ENCODE results near the gene ARL6IP4.

Gene ARL6IP4

GRCh38 chr12:122965321-122965751 lies 15.1 kb upstream of the ARL6IP4 start:
- WGBS (ENCODE audit: insufficient coverage) = 90% methylated on average over 10 of the region's 12 CpGs
- Histone ChIP-seq H3K4me1 (ENCODE audit: control extremely low read depth in 1 of 4, control insufficient read depth in 4 of 4, insufficient read depth in 4 of 4, low read length in 3 of 4) (peaks cover 0 to 22% (median 13%) of the 10 kb centered on the region in 4 experiments), H3K9me3 (ENCODE audit: control extremely low read depth in 1 of 5, control insufficient read depth in 4 of 5, insufficient read depth in 2 of 5, low read depth in 1 of 5, low read length in 4 of 5) (no peaks in the 10 kb centered on the region), H3K27me3 (replicated peaks in 2 of 5; ENCODE audit: control insufficient read depth in 4 of 5, insufficient read depth in 5 of 5, low read length in 4 of 5) (no peaks in the 10 kb centered on the region), H3K27ac (ENCODE audit: insufficient read depth in 1 of 2, low read depth in 1 of 2, low read length in 2 of 2, poor library complexity in 1 of 2, severe bottlenecking in 2 of 2) (peak overlapping the region in 1 of 2 experiments; percentile 49), H3K36me3 (ENCODE audit: control insufficient read depth in 4 of 4, insufficient read depth in 4 of 4, low read length in 3 of 4) (no peaks in the 10 kb centered on the region), H3K4me3 (ENCODE audit: control insufficient read depth in 1 of 7, extremely low read depth in 1 of 7, insufficient read depth in 4 of 7, low read depth in 2 of 7, low read length in 6 of 7) (peak overlapping the region in 3 of 7 experiments; percentile 73 to 75 (median 73))
- DNase-seq = no peak
- ChIA-PET CTCF (interaction anchor here (1.2 to 3.7 kb wide), 4 partner anchors 9 to 18 kb away, joined by 3 to 20 read pairs (median 5); no protein-coding TSS in a partner anchor), POLR2A (interaction anchor here (0.9 kb wide), 1 partner anchor 18 kb away, joined by 3 read pairs; no protein-coding TSS in a partner anchor)

- Histone ChIP-seq H3K4me1 (ENCODE audit: control extremely low read depth in 1 of 4, control insufficient read depth in 4 of 4, insufficient read depth in 4 of 4, low read length in 3 of 4) (peaks cover 0 to 22% (median 13%) of the 10 kb centered on the region in 4 experiments), H3K36me3 (ENCODE audit: control insufficient read depth in 4 of 4, insufficient read depth in 4 of 4, low read length in 3 of 4) (no peaks in the 10 kb centered on the region), H3K4me3 (ENCODE audit: control insufficient read depth in 1 of 7, extremely low read depth in 1 of 7, insufficient read depth in 4 of 7, low read depth in 2 of 7, low read length in 6 of 7) (peak within 1 kb of the TSS in 6 of 7 experiments; percentile 57 to 75 (median 72)), H3K27ac (ENCODE audit: insufficient read depth in 1 of 2, low read depth in 1 of 2, low read length in 2 of 2, poor library complexity in 1 of 2, severe bottlenecking in 2 of 2) (peak within 1 kb of the TSS in 1 of 2 experiments; percentile 49), H3K27me3 (replicated peaks in 2 of 5; ENCODE audit: control insufficient read depth in 4 of 5, insufficient read depth in 5 of 5, low read length in 4 of 5) (no peaks in the 10 kb centered on the region), H3K9me3 (ENCODE audit: control extremely low read depth in 1 of 5, control insufficient read depth in 4 of 5, insufficient read depth in 2 of 5, low read depth in 1 of 5, low read length in 4 of 5) (no peaks in the 10 kb centered on the region)
- DNase-seq = peak; percentile 92 to 94 (median 93)
- POLR2A ChIA-PET = interaction anchor here (0.6 to 1.2 kb wide), 5 partner anchors 10 to 94 kb away, joined by 3 to 4 read pairs (median 3); partner anchors contain the start of gene OGFOD2
- WGBS (ENCODE audit: insufficient coverage) = 5% methylated on average over 44 of the region's 55 CpGs
- CTCF ChIA-PET = interaction anchor here (1.2 to 3.7 kb wide), 7 partner anchors 9 to 102 kb away, joined by 3 to 20 read pairs (median 3); partner anchors contain the start of gene OGFOD2
Measured at GRCh38 chr12:122965851-122966742, 14.4 kb upstream of the ARL6IP4 start, which contains the start of gene ABCB9. ABCB9 (minus strand) TSS chr12:122966463; CDS start chr12:122960235, 6,228 bp downstream.

GRCh38 chr12:122966743-122967550 lies 13.5 kb upstream of the ARL6IP4 start:
- DNase-seq = no peak
- peaks cover 0 to 16% (median 12%) of the 10 kb centered on the region in 4 experiments for H3K4me1 ChIP-seq (ENCODE audit: control extremely low read depth in 1 of 4, control insufficient read depth in 4 of 4, insufficient read depth in 4 of 4, low read length in 3 of 4)
- ChIA-PET CTCF (interaction anchor here (1.2 to 2.2 kb wide), 6 partner anchors 8 to 103 kb away, joined by 3 to 5 read pairs (median 3); partner anchors contain the start of gene OGFOD2), POLR2A (interaction anchor here (0.6 to 1.2 kb wide), 4 partner anchors 9 to 95 kb away, joined by 3 to 4 read pairs (median 4); partner anchors contain the start of gene OGFOD2)
- H3K4me3 ChIP-seq (ENCODE audit: control insufficient read depth in 1 of 7, extremely low read depth in 1 of 7, insufficient read depth in 4 of 7, low read depth in 2 of 7, low read length in 6 of 7) = peak overlapping the region in 2 of 7 experiments; percentile 3 to 60
- no peak overlapping the region for H3K27ac ChIP-seq (ENCODE audit: insufficient read depth in 1 of 2, low read depth in 1 of 2, low read length in 2 of 2, poor library complexity in 1 of 2, severe bottlenecking in 2 of 2)
- WGBS (ENCODE audit: insufficient coverage) = 92% methylated on average over 10 of the region's 15 CpGs
- no peaks in the 10 kb centered on the region for H3K27me3 ChIP-seq (replicated peaks in 2 of 5; ENCODE audit: control insufficient read depth in 4 of 5, insufficient read depth in 5 of 5, low read length in 4 of 5)
- no peaks in the 10 kb centered on the region for H3K9me3 ChIP-seq (ENCODE audit: control extremely low read depth in 1 of 5, control insufficient read depth in 4 of 5, insufficient read depth in 2 of 5, low read depth in 1 of 5, low read length in 4 of 5)
- no peaks in the 10 kb centered on the region for H3K36me3 ChIP-seq (ENCODE audit: control insufficient read depth in 4 of 4, insufficient read depth in 4 of 4, low read length in 3 of 4)

GRCh38 chr12:122968104-122968503 lies 12.4 kb upstream of the ARL6IP4 start:
- no peak overlapping the region for H3K4me3 ChIP-seq (ENCODE audit: control insufficient read depth in 1 of 7, extremely low read depth in 1 of 7, insufficient read depth in 4 of 7, low read depth in 2 of 7, low read length in 6 of 7)
- H3K27me3 ChIP-seq (replicated peaks in 2 of 5; ENCODE audit: control insufficient read depth in 4 of 5, insufficient read depth in 5 of 5, low read length in 4 of 5) = no peaks in the 10 kb centered on the region
- no peak for DNase-seq
- WGBS (ENCODE audit: insufficient coverage) = 100% methylated on average over 2 of the region's 2 CpGs
- no peak overlapping the region for H3K27ac ChIP-seq (ENCODE audit: insufficient read depth in 1 of 2, low read depth in 1 of 2, low read length in 2 of 2, poor library complexity in 1 of 2, severe bottlenecking in 2 of 2)
- POLR2A ChIA-PET = interaction anchor here (0.6 kb wide), 2 partner anchors 73 to 265 kb away, joined by 3 to 5 read pairs; partner anchors contain the start of gene MPHOSPH9
- CTCF ChIA-PET = no interaction called here
- no peaks in the 10 kb centered on the region for H3K36me3 ChIP-seq (ENCODE audit: control insufficient read depth in 4 of 4, insufficient read depth in 4 of 4, low read length in 3 of 4)
- H3K9me3 ChIP-seq (ENCODE audit: control extremely low read depth in 1 of 5, control insufficient read depth in 4 of 5, insufficient read depth in 2 of 5, low read depth in 1 of 5, low read length in 4 of 5) = no peaks in the 10 kb centered on the region
- H3K4me1 ChIP-seq (ENCODE audit: control extremely low read depth in 1 of 4, control insufficient read depth in 4 of 4, insufficient read depth in 4 of 4, low read length in 3 of 4) = peaks cover 0 to 16% (median 12%) of the 10 kb centered on the region in 4 experiments

GRCh38 chr12:122969676-122970075 lies 10.8 kb upstream of the ARL6IP4 start:
- ChIA-PET CTCF (interaction anchor here (0.9 to 2.2 kb wide), 6 partner anchors 11 to 105 kb away, joined by 3 to 8 read pairs (median 3); partner anchors contain the start of gene ARL6IP4), POLR2A (no interaction called here)
- Histone ChIP-seq H3K4me3 (ENCODE audit: control insufficient read depth in 1 of 7, extremely low read depth in 1 of 7, insufficient read depth in 4 of 7, low read depth in 2 of 7, low read length in 6 of 7) (no peak overlapping the region), H3K36me3 (ENCODE audit: control insufficient read depth in 4 of 4, insufficient read depth in 4 of 4, low read length in 3 of 4) (no peaks in the 10 kb centered on the region), H3K4me1 (ENCODE audit: control extremely low read depth in 1 of 4, control insufficient read depth in 4 of 4, insufficient read depth in 4 of 4, low read length in 3 of 4) (peaks cover 0 to 21% (median 16%) of the 10 kb centered on the region in 4 experiments), H3K27me3 (replicated peaks in 2 of 5; ENCODE audit: control insufficient read depth in 4 of 5, insufficient read depth in 5 of 5, low read length in 4 of 5) (no peaks in the 10 kb centered on the region), H3K9me3 (ENCODE audit: control extremely low read depth in 1 of 5, control insufficient read depth in 4 of 5, insufficient read depth in 2 of 5, low read depth in 1 of 5, low read length in 4 of 5) (no peaks in the 10 kb centered on the region), H3K27ac (ENCODE audit: insufficient read depth in 1 of 2, low read depth in 1 of 2, low read length in 2 of 2, poor library complexity in 1 of 2, severe bottlenecking in 2 of 2) (no peak overlapping the region)
- no peak for DNase-seq
- 94% methylated on average over 2 of the region's 4 CpGs for WGBS (ENCODE audit: insufficient coverage)

GRCh38 chr12:122974274-122974891 lies 6.1 kb upstream of the ARL6IP4 start:
- peak; percentile 99 for DNase-seq
- Histone ChIP-seq H3K36me3 (ENCODE audit: control insufficient read depth in 4 of 4, insufficient read depth in 4 of 4, low read length in 3 of 4) (peaks cover 0 to 31% (median 12%) of the 10 kb centered on the region in 4 experiments), H3K27ac (ENCODE audit: insufficient read depth in 1 of 2, low read depth in 1 of 2, low read length in 2 of 2, poor library complexity in 1 of 2, severe bottlenecking in 2 of 2) (peak overlapping the region; percentile 98 to 99), H3K9me3 (ENCODE audit: control extremely low read depth in 1 of 5, control insufficient read depth in 4 of 5, insufficient read depth in 2 of 5, low read depth in 1 of 5, low read length in 4 of 5) (no peaks in the 10 kb centered on the region), H3K4me3 (ENCODE audit: control insufficient read depth in 1 of 7, extremely low read depth in 1 of 7, insufficient read depth in 4 of 7, low read depth in 2 of 7, low read length in 6 of 7) (peak overlapping the region; percentile 93 to 99 (median 98)), H3K4me1 (ENCODE audit: control extremely low read depth in 1 of 4, control insufficient read depth in 4 of 4, insufficient read depth in 4 of 4, low read length in 3 of 4) (peaks cover 0 to 43% (median 36%) of the 10 kb centered on the region in 4 experiments), H3K27me3 (replicated peaks in 2 of 5; ENCODE audit: control insufficient read depth in 4 of 5, insufficient read depth in 5 of 5, low read length in 4 of 5) (no peaks in the 10 kb centered on the region)
- POLR2A ChIA-PET = interaction anchor here (0.7 to 2.7 kb wide), 3 partner anchors 9 to 258 kb away, joined by 3 to 12 read pairs (median 5); partner anchors contain the start of genes MPHOSPH9 and MTRFR
- CTCF ChIA-PET = interaction anchor here (0.8 to 1.6 kb wide), 5 partner anchors 18 to 177 kb away, joined by 3 to 6 read pairs (median 3); partner anchors contain the start of gene PITPNM2
- 0% methylated on average over 27 of the region's 32 CpGs for WGBS (ENCODE audit: insufficient coverage)

Data from common myeloid progenitor, CD34-positive (primary cell).